Lung microvascular endothelial cell (primary cell): Measurements from ENCODE around the gene SPSB2. TPM values are rescaled to one million over a fixed set of nuclear protein-coding genes. Genes with fewer than 3 reads are reported as not detected.
"Not testable (repeated sequence)": the region's sequence is repeated elsewhere in the genome, so short reads cannot be mapped to it uniquely, and the experiment has no call there.

ENCODE experiments used
- DNase-seq, 2 donors: peaks; one replicate each; pipeline versions ENCODE4 v3.0.0 to v3.0.0-alpha.2; 2010; ENCODE audit warnings: low read depth in 2 of 2
- total RNA-seq: library from RNA; depleted of rRNA; stranded (reverse); fragments of >200 nt; gene quantifications from 2 replicates; pipeline ENCODE4 v1.2.1, GENCODE V29; 2014

SPSB2 gene
- total RNA-seq, 1 donor from 2014 or later: 4.2 TPM

GRCh38 chr12:6871052-6871957 lies 1.8 kb downstream of the SPSB2 start:
- no peak for DNase-seq

GRCh38 chr12:6870304-6870703 lies 2.8 kb downstream of the SPSB2 start:
- DNase-seq: not testable (repeated sequence)

GRCh38 chr12:6869049-6870021 lies 3.8 kb downstream of the SPSB2 start:
- peak; percentile 82 to 83 for DNase-seq

- DNase-seq: peak in 1 of 2 donors; percentile 42
Observed at GRCh38 chr12:6868211-6869048, 4.7 kb downstream of the SPSB2 start.

GRCh38 chr12:6867413-6868210 lies 5.5 kb downstream of the SPSB2 start, which contains the start of gene TPI1:
TPI1 (plus strand) TSS chr12:6867531; CDS start chr12:6867567, 36 bp downstream.
- peak; percentile 88 to 91 for DNase-seq

- no peak for DNase-seq
Observed at GRCh38 chr12:6866920-6867412, 6.1 kb downstream of the SPSB2 start.

- no peak for DNase-seq
Observed at GRCh38 chr12:6866163-6866919, 6.8 kb downstream of the SPSB2 start.

GRCh38 chr12:6865307-6865706 lies 7.8 kb downstream of the SPSB2 start:
- not testable (repeated sequence) for DNase-seq

- DNase-seq: no peak
Observed at GRCh38 chr12:6863586-6864321, 9.3 kb downstream of the SPSB2 start.

- DNase-seq: no peak
Observed at GRCh38 chr12:6863033-6863432, 10.1 kb downstream of the SPSB2 start.

- DNase-seq: no peak
Observed at GRCh38 chr12:6861391-6861790, 11.7 kb downstream of the SPSB2 start.

- DNase-seq: no peak
Observed at GRCh38 chr12:6860942-6861341, 12.2 kb downstream of the SPSB2 start.

GRCh38 chr12:6860116-6860515 lies 13.0 kb downstream of the SPSB2 start:
- DNase-seq: no peak

- DNase-seq: no peak
Observed at GRCh38 chr12:6858799-6859198, 14.3 kb downstream of the SPSB2 start.

- no peak for DNase-seq
Observed at GRCh38 chr12:6855322-6855721, 17.8 kb downstream of the SPSB2 start.

GRCh38 chr12:6854036-6854435 lies 19.1 kb downstream of the SPSB2 start:
- no peak for DNase-seq

GRCh38 chr12:6853626-6854025 lies 19.5 kb downstream of the SPSB2 start:
- DNase-seq: no peak

GRCh38 chr12:6852651-6853354 lies 20.3 kb downstream of the SPSB2 start:
- peak; percentile 66 for DNase-seq
